Stomach (tissue), 4 donors: ENCODE data around the gene PMF1.

ENCODE experiments used
- POLR2A ChIP-seq, 4 donors: fragments of 450-650 bp; IDR thresholded peaks; one replicate each; pipeline ENCODE4 v1.6.1; 2016; ENCODE audit warnings: antibody characterized with exemption in 4 of 4, control low read depth in 2 of 4, mild to moderate bottlenecking in 1 of 4, moderate library complexity in 1 of 4
- TF ChIP-seq, protein P1 (sequence below), 7 experiments: fragments of 450-650 bp in 4 of 7; fragments of 200-600 bp in 3 of 7; sonication (generic) in 3 of 7; IDR thresholded peaks; one replicate each; pipeline ENCODE4 v1.5.1; 2016 to 2019; ENCODE audit warnings: antibody characterized with exemption in 7 of 7, control low read depth in 2 of 7, mild to moderate bottlenecking in 1 of 7

DNA sequence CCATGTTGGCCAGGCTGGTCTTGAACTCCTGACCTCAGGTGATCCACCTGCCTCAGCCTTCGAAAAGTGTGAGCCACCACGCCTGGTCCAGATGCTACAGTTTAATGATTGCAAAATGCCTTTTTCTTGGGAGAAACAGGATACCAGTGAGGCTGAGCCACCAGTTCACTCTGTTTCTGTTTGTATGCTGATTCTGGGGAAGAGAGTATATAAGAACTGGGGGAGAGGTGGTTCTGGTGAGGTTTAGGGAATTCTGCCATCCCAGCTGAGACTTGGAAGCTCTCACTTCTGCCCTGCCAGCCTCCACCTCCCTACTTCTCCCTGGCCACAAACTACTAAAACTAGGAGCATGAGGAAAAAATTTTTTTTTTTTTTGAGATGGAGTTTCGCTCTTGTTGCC is 8.1 kb upstream of the PMF1 start:
- TF ChIP-seq POLR2A (IDR thresholded peaks at IDR 0.05), result no peak
- TF ChIP-seq, protein P1, sequence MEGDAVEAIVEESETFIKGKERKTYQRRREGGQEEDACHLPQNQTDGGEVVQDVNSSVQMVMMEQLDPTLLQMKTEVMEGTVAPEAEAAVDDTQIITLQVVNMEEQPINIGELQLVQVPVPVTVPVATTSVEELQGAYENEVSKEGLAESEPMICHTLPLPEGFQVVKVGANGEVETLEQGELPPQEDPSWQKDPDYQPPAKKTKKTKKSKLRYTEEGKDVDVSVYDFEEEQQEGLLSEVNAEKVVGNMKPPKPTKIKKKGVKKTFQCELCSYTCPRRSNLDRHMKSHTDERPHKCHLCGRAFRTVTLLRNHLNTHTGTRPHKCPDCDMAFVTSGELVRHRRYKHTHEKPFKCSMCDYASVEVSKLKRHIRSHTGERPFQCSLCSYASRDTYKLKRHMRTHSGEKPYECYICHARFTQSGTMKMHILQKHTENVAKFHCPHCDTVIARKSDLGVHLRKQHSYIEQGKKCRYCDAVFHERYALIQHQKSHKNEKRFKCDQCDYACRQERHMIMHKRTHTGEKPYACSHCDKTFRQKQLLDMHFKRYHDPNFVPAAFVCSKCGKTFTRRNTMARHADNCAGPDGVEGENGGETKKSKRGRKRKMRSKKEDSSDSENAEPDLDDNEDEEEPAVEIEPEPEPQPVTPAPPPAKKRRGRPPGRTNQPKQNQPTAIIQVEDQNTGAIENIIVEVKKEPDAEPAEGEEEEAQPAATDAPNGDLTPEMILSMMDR (IDR thresholded peaks at IDR 0.05), result no peak
